GM12865 (cell line): ENCODE data around the gene GALNTL6.
A peak's percentile ranks its signal among the peaks of the same experiment; 100 is the strongest.

Experiments used
- DNase-seq: peaks from one replicate; pipeline ENCODE4 v3.0.0; 2010; ENCODE audit warnings: low read depth
- H3K4me3 ChIP-seq: 2 replicates; pipeline ENCODE4 v1.5.1; 2011; ENCODE audit warnings: mild to moderate bottlenecking, low read depth, low read length, control low read depth
- TF ChIP-seq, protein P1 (sequence below): IDR thresholded peaks from 2 replicates; pipeline ENCODE4 v1.5.1; 2011; ENCODE audit warnings: low read length, control low read depth, low read depth, inconsistent platforms; ENCODE audit not compliant: insufficient read depth; ENCODE audit errors: missing control alignments

GALNTL6 gene

GRCh38 chr4:172822331-172822730, 1009.1 kb downstream of the GALNTL6 start:
- DNase-seq: no peak
- H3K4me3 ChIP-seq: no peak overlapping the region
- TF ChIP-seq, protein P1, sequence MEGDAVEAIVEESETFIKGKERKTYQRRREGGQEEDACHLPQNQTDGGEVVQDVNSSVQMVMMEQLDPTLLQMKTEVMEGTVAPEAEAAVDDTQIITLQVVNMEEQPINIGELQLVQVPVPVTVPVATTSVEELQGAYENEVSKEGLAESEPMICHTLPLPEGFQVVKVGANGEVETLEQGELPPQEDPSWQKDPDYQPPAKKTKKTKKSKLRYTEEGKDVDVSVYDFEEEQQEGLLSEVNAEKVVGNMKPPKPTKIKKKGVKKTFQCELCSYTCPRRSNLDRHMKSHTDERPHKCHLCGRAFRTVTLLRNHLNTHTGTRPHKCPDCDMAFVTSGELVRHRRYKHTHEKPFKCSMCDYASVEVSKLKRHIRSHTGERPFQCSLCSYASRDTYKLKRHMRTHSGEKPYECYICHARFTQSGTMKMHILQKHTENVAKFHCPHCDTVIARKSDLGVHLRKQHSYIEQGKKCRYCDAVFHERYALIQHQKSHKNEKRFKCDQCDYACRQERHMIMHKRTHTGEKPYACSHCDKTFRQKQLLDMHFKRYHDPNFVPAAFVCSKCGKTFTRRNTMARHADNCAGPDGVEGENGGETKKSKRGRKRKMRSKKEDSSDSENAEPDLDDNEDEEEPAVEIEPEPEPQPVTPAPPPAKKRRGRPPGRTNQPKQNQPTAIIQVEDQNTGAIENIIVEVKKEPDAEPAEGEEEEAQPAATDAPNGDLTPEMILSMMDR: no peak

GRCh38 chr4:172826346-172826745, 1013.1 kb downstream of the GALNTL6 start:
- H3K4me3 ChIP-seq: no peak overlapping the region
- DNase-seq: no peak
- TF ChIP-seq, protein P1: no peak

- TF ChIP-seq, protein P1: no peak
- no peak for DNase-seq
Measured at GRCh38 chr4:172826861-172827260, 1013.7 kb downstream of the GALNTL6 start.

DNA sequence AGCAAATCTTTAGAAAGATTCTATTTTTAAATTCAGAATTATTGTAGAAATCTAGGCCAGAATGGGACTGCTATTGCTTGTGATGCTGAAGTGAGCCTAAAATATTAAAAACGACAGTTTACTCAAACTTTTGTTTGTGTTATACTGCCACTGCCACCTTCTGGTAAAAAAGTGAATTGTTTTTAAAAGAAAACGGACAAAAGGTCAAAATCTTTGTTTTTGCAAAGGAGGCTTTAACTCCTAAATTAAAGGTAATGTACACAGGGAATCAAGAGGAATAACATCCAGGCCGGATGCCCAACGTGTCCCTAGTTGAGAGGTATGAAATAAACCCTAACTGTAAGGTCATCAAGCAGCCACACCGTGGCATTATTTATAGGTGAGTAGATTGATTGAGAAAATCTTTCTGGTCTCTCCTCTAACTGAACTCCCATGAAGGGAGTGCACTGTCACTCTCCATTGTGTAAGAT, 1017.1 kb downstream of the GALNTL6 start:
- DNase-seq: peak; percentile 3
- TF ChIP-seq, protein P1: peak; percentile 28
- H3K4me3 ChIP-seq: no peak overlapping the region

More at GRCh38 chr4:172826861-172827260, 1013.7 kb downstream of the GALNTL6 start:
- no peak overlapping the region for H3K4me3 ChIP-seq

DNA sequence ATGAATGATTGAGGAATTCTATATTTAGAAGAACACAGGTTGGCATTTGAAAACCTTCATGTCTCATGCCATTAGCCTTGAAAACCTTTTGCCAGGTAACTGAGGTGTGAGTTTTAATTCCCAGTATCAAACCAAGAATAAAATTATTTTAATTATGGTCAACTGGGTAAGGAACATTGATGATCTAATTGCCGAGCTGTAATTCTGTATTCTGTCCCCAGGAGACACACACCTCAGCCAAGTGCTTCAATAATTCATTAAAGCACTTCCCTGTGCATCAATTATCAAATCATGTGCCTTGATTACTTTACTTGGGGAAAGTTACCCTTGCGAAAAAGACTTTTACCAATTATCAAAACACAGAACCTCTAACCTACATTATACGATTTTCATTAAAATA, 1023.5 kb downstream of the GALNTL6 start:
- no peak for DNase-seq
- no peak overlapping the region for H3K4me3 ChIP-seq
- TF ChIP-seq, protein P1: no peak

DNA sequence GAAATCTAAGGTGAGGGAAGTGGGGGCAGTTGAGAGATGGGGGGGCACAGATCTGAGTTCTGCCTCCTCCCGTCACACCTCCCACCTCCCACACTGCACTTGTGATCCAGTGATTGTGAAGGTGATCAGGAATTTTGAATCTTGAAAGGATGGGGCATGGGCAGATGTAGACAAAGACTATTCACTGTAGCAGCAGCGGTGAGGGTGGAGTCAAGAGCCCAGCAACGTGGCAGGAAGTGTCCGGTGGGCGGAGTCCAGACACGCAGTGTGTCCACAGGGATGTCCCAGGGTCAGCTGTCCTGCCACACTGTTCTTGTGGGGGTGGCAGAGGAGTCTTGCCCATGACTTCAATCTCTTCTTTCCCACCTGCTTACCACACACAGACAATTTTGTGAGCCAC, 1024.9 kb downstream of the GALNTL6 start:
- TF ChIP-seq, protein P1: no peak
- DNase-seq: no peak
- H3K4me3 ChIP-seq: no peak overlapping the region

- TF ChIP-seq, protein P1: no peak
- DNase-seq: no peak
- H3K4me3 ChIP-seq: no peak overlapping the region
Measured at GRCh38 chr4:172838943-172839342, 1025.7 kb downstream of the GALNTL6 start.
